ENCODE data around the gene RPS6KA2. TPM values are rescaled to one million over a fixed set of nuclear protein-coding genes. Genes with fewer than 3 reads are reported as not detected.

The RPS6KA2 gene
- total and polyA plus RNA-seq, 2 experiments from 2014 or later = 12.5 to 25.3 TPM

DNA sequence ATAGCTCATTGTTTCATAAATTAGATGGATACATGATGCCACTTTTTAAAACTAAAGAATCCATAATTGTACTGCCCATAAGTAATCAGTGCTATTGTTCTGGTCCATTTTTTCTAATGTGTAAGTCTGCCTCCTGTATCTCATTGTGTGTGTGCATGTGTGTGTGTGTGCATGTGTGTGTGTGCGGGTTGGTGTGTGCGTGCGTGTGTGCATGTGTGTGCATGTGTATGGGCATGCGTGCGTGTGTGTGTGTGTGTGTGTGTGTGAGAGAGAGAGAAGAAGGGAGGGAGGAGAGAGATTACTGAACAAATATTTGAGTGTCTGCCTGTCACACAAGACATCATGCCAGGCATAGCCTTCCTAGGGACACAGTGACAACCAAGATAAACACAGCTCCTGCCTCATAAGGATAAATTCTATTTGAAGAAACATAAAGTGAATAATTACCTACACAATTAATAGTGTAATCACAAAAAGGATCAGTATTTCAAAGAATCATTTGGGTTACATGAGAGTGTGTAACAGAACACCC is 33.2 kb upstream of the RPS6KA2 start:
- no peaks in the 10 kb centered on the region for H3K36me3 ChIP-seq (ENCODE audit: insufficient read depth)
- no peaks in the 10 kb centered on the region for H3K9me2 ChIP-seq (ENCODE audit: insufficient read depth)
- Mint-ChIP-seq H3K4me1 (peaks cover 21% of the 10 kb centered on the region), H3K27ac (no peak overlapping the region), H3K9me3 (no peaks in the 10 kb centered on the region), H3K27me3 (ENCODE audit: insufficient read depth, low read depth, poor library complexity) (peaks cover 15% of the 10 kb centered on the region), H3K4me3 (no peak overlapping the region), H3K36me3 (ENCODE audit: low read depth) (no peaks in the 10 kb centered on the region)
- H3K4me1 ChIP-seq (ENCODE audit: insufficient read depth) = peaks cover 15% of the 10 kb centered on the region; the same call in 1 of the 2 replicates
- DNase-seq (ENCODE audit: low spot score) = no peak
- H4K20me1 ChIP-seq (replicated peaks; ENCODE audit: insufficient read depth) = no peaks in the 10 kb centered on the region; the same call in 1 of the 2 replicates
- no peak overlapping the region for H3K4me3 ChIP-seq
- no peak overlapping the region for H3K27ac ChIP-seq (ENCODE audit: low read depth)
- ATAC-seq = no peak
- H3K27me3 ChIP-seq (ENCODE audit: insufficient read depth) = no peaks in the 10 kb centered on the region
- H3F3A ChIP-seq (replicated peaks; ENCODE audit: low read depth) = no peaks in the 10 kb centered on the region
- TF ChIP-seq, protein P1, sequence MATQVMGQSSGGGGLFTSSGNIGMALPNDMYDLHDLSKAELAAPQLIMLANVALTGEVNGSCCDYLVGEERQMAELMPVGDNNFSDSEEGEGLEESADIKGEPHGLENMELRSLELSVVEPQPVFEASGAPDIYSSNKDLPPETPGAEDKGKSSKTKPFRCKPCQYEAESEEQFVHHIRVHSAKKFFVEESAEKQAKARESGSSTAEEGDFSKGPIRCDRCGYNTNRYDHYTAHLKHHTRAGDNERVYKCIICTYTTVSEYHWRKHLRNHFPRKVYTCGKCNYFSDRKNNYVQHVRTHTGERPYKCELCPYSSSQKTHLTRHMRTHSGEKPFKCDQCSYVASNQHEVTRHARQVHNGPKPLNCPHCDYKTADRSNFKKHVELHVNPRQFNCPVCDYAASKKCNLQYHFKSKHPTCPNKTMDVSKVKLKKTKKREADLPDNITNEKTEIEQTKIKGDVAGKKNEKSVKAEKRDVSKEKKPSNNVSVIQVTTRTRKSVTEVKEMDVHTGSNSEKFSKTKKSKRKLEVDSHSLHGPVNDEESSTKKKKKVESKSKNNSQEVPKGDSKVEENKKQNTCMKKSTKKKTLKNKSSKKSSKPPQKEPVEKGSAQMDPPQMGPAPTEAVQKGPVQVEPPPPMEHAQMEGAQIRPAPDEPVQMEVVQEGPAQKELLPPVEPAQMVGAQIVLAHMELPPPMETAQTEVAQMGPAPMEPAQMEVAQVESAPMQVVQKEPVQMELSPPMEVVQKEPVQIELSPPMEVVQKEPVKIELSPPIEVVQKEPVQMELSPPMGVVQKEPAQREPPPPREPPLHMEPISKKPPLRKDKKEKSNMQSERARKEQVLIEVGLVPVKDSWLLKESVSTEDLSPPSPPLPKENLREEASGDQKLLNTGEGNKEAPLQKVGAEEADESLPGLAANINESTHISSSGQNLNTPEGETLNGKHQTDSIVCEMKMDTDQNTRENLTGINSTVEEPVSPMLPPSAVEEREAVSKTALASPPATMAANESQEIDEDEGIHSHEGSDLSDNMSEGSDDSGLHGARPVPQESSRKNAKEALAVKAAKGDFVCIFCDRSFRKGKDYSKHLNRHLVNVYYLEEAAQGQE (IDR thresholded peaks at IDR 0.05; ENCODE audit: unreplicated experiment) = no peak
- TF ChIP-seq EZH2 (IDR thresholded peaks at IDR 0.05; ENCODE audit: low read depth, unreplicated experiment) (no peak), NANOG (IDR thresholded peaks at IDR 0.05; ENCODE audit: borderline replicate concordance) (no peak), STAT1 (IDR thresholded peaks at IDR 0.05; ENCODE audit: unreplicated experiment) (no peak), EZH2phosphoT487 (IDR thresholded peaks at IDR 0.05; ENCODE audit: unreplicated experiment) (no peak), CREB1 (CRISPR knock-in tag; IDR thresholded peaks at IDR 0.05; ENCODE audit: low read depth) (no peak), ZNF114 (CRISPR knock-in tag; IDR thresholded peaks at IDR 0.05) (no peak), ZNF331 (CRISPR knock-in tag; IDR thresholded peaks at IDR 0.05; ENCODE audit: low read depth) (no peak), JUNB (IDR thresholded peaks at IDR 0.05; ENCODE audit: unreplicated experiment) (no peak), POLR2AphosphoS5 (IDR thresholded peaks at IDR 0.05; ENCODE audit: low read depth) (no peak)
- TF ChIP-seq, protein P2, sequence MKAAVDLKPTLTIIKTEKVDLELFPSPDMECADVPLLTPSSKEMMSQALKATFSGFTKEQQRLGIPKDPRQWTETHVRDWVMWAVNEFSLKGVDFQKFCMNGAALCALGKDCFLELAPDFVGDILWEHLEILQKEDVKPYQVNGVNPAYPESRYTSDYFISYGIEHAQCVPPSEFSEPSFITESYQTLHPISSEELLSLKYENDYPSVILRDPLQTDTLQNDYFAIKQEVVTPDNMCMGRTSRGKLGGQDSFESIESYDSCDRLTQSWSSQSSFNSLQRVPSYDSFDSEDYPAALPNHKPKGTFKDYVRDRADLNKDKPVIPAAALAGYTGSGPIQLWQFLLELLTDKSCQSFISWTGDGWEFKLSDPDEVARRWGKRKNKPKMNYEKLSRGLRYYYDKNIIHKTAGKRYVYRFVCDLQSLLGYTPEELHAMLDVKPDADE (IDR thresholded peaks at IDR 0.05) = no peak
- TF ChIP-seq, protein P3, sequence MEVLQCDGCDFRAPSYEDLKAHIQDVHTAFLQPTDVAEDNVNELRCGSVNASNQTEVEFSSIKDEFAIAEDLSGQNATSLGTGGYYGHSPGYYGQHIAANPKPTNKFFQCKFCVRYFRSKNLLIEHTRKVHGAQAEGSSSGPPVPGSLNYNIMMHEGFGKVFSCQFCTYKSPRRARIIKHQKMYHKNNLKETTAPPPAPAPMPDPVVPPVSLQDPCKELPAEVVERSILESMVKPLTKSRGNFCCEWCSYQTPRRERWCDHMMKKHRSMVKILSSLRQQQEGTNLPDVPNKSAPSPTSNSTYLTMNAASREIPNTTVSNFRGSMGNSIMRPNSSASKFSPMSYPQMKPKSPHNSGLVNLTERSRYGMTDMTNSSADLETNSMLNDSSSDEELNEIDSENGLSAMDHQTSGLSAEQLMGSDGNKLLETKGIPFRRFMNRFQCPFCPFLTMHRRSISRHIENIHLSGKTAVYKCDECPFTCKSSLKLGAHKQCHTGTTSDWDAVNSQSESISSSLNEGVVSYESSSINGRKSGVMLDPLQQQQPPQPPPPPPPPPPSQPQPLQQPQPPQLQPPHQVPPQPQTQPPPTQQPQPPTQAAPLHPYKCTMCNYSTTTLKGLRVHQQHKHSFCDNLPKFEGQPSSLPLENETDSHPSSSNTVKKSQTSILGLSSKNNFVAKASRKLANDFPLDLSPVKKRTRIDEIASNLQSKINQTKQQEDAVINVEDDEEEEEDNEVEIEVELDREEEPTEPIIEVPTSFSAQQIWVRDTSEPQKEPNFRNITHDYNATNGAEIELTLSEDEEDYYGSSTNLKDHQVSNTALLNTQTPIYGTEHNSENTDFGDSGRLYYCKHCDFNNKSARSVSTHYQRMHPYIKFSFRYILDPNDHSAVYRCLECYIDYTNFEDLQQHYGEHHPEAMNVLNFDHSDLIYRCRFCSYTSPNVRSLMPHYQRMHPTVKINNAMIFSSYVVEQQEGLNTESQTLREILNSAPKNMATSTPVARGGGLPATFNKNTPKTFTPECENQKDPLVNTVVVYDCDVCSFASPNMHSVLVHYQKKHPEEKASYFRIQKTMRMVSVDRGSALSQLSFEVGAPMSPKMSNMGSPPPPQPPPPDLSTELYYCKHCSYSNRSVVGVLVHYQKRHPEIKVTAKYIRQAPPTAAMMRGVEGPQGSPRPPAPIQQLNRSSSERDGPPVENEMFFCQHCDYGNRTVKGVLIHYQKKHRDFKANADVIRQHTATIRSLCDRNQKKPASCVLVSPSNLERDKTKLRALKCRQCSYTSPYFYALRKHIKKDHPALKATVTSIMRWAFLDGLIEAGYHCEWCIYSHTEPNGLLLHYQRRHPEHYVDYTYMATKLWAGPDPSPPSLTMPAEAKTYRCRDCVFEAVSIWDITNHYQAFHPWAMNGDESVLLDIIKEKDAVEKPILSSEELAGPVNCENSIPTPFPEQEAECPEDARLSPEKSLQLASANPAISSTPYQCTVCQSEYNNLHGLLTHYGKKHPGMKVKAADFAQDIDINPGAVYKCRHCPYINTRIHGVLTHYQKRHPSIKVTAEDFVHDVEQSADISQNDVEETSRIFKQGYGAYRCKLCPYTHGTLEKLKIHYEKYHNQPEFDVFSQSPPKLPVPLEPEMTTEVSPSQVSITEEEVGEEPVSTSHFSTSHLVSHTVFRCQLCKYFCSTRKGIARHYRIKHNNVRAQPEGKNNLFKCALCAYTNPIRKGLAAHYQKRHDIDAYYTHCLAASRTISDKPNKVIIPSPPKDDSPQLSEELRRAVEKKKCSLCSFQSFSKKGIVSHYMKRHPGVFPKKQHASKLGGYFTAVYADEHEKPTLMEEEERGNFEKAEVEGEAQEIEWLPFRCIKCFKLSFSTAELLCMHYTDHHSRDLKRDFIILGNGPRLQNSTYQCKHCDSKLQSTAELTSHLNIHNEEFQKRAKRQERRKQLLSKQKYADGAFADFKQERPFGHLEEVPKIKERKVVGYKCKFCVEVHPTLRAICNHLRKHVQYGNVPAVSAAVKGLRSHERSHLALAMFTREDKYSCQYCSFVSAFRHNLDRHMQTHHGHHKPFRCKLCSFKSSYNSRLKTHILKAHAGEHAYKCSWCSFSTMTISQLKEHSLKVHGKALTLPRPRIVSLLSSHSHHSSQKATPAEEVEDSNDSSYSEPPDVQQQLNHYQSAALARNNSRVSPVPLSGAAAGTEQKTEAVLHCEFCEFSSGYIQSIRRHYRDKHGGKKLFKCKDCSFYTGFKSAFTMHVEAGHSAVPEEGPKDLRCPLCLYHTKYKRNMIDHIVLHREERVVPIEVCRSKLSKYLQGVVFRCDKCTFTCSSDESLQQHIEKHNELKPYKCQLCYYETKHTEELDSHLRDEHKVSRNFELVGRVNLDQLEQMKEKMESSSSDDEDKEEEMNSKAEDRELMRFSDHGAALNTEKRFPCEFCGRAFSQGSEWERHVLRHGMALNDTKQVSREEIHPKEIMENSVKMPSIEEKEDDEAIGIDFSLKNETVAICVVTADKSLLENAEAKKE (CRISPR knock-in tag; IDR thresholded peaks at IDR 0.05) = no peak
- TF ChIP-seq, protein P4, sequence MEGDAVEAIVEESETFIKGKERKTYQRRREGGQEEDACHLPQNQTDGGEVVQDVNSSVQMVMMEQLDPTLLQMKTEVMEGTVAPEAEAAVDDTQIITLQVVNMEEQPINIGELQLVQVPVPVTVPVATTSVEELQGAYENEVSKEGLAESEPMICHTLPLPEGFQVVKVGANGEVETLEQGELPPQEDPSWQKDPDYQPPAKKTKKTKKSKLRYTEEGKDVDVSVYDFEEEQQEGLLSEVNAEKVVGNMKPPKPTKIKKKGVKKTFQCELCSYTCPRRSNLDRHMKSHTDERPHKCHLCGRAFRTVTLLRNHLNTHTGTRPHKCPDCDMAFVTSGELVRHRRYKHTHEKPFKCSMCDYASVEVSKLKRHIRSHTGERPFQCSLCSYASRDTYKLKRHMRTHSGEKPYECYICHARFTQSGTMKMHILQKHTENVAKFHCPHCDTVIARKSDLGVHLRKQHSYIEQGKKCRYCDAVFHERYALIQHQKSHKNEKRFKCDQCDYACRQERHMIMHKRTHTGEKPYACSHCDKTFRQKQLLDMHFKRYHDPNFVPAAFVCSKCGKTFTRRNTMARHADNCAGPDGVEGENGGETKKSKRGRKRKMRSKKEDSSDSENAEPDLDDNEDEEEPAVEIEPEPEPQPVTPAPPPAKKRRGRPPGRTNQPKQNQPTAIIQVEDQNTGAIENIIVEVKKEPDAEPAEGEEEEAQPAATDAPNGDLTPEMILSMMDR (conservative IDR thresholded peaks at IDR 0.05; ENCODE audit: low read depth in 2 of 2) = no peak
- H2AFZ ChIP-seq = no peak overlapping the region
- H3K79me2 ChIP-seq (replicated peaks; ENCODE audit: insufficient read depth) = no peaks in the 10 kb centered on the region
- H3K4me2 ChIP-seq = no peak overlapping the region
